Loucy (cell line): ENCODE measurements around the gene PTPRK.

Experiments
- H2AFZ ChIP-seq: fragments of 200-600 bp; sonication (generic); 2 replicates; pipeline ENCODE4 v1.6.0; 2016; ENCODE audit warnings: antibody characterized with exemption, mild to moderate bottlenecking, low read length, moderate library complexity
- H3F3A ChIP-seq: fragments of 200-600 bp; 2 replicates; pipeline ENCODE4 v1.6.0; 2016; ENCODE audit warnings: antibody characterized with exemption, low read depth, mild to moderate bottlenecking
- H3K27me3 ChIP-seq: fragments of 200-600 bp; sonication (generic); 2 replicates; pipeline ENCODE4 v1.6.1; 2014; ENCODE audit warnings: low read length, mild to moderate bottlenecking; ENCODE audit not compliant: insufficient read depth, poor library complexity, severe bottlenecking
- H3K36me3 ChIP-seq: fragments of 200-600 bp; sonication (generic); 2 replicates; pipeline ENCODE4 v1.6.1; 2016; ENCODE audit warnings: low read length; ENCODE audit not compliant: insufficient read depth
- H3K4me1 ChIP-seq: fragments of 200-600 bp; sonication (generic); 2 replicates; pipeline ENCODE4 v1.5.1; 2014; ENCODE audit warnings: low read length, mild to moderate bottlenecking; ENCODE audit not compliant: insufficient read depth, poor library complexity, severe bottlenecking
- H3K4me2 ChIP-seq: fragments of 200-600 bp; sonication (generic); 2 replicates; pipeline ENCODE4 v1.6.0; 2014; ENCODE audit warnings: antibody characterized with exemption, low read length, low read depth, mild to moderate bottlenecking; ENCODE audit not compliant: poor library complexity, severe bottlenecking
- H3K4me3 ChIP-seq: fragments of 200-600 bp; sonication (generic); 2 replicates; pipeline ENCODE4 v1.5.1; 2014; ENCODE audit warnings: low read length, mild to moderate bottlenecking, mixed read lengths; ENCODE audit not compliant: poor library complexity, severe bottlenecking
- H3K79me2 ChIP-seq: fragments of 200-600 bp; sonication (generic); 2 replicates; pipeline ENCODE4 v1.6.1; 2014; ENCODE audit warnings: low read length; ENCODE audit not compliant: insufficient read depth
- H3K9ac ChIP-seq: fragments of 200-600 bp; sonication (generic); 2 replicates; pipeline ENCODE4 v1.6.0; 2014; ENCODE audit warnings: mild to moderate bottlenecking, low read depth, low read length, moderate library complexity; ENCODE audit not compliant: poor library complexity, severe bottlenecking
- H3K9me2 ChIP-seq: fragments of 200-600 bp; sonication (generic); replicated peaks from 2 replicates; pipeline ENCODE4 v1.6.1; 2016; ENCODE audit warnings: low read depth, low read length, mixed read lengths
- H3K9me3 ChIP-seq: fragments of 200-600 bp; sonication (generic); 2 replicates; pipeline ENCODE4 v1.6.1; 2014; ENCODE audit warnings: mild to moderate bottlenecking, antibody characterized with exemption, low read length, low read depth; ENCODE audit not compliant: insufficient read depth
- H4K20me1 ChIP-seq: fragments of 200-600 bp; sonication (generic); 2 replicates; pipeline ENCODE4 v1.6.0; 2014; ENCODE audit warnings: antibody characterized with exemption, low read length, mild to moderate bottlenecking; ENCODE audit not compliant: insufficient read depth, poor library complexity, severe bottlenecking
- CTCF ChIP-seq: fragments of 200-600 bp; sonication (generic); conservative IDR thresholded peaks from 2 replicates; pipeline ENCODE4 v1.5.1; 2014; ENCODE audit warnings: mild to moderate bottlenecking, antibody characterized with exemption, low read length
- EZH2phosphoT487 ChIP-seq: fragments of 200-600 bp; IDR thresholded peaks from 2 replicates; pipeline ENCODE4 v1.6.1; 2018; ENCODE audit warnings: antibody characterized with exemption, mild to moderate bottlenecking, moderate library complexity, borderline replicate concordance

Gene PTPRK

GRCh38 chr6:128532827-128533226 is 12.4 kb upstream of the PTPRK start:
- H4K20me1 ChIP-seq, result no peaks in the 10 kb centered on the region
- H2AFZ ChIP-seq, result no peak overlapping the region
- no peak overlapping the region for H3K9ac ChIP-seq
- no peaks in the 10 kb centered on the region for H3K36me3 ChIP-seq
- H3K9me2 ChIP-seq, result no peaks in the 10 kb centered on the region
- no peaks in the 10 kb centered on the region for H3F3A ChIP-seq
- no peak overlapping the region for H3K4me3 ChIP-seq
- H3K4me2 ChIP-seq, result no peak overlapping the region
- no peaks in the 10 kb centered on the region for H3K9me3 ChIP-seq
- H3K4me1 ChIP-seq, result peaks cover 10% of the 10 kb centered on the region
- TF ChIP-seq CTCF (no peak), EZH2phosphoT487 (no peak)
- H3K79me2 ChIP-seq, result no peaks in the 10 kb centered on the region
- no peaks in the 10 kb centered on the region for H3K27me3 ChIP-seq

GRCh38 chr6:128532136-128532535 is 11.7 kb upstream of the PTPRK start:
- no peaks in the 10 kb centered on the region for H3K79me2 ChIP-seq
- no peaks in the 10 kb centered on the region for H4K20me1 ChIP-seq
- H2AFZ ChIP-seq, result no peak overlapping the region
- H3K4me1 ChIP-seq, result peaks cover 7% of the 10 kb centered on the region
- no peaks in the 10 kb centered on the region for H3K9me3 ChIP-seq
- no peak for TF ChIP-seq CTCF
- no peak for TF ChIP-seq EZH2phosphoT487
- no peaks in the 10 kb centered on the region for H3K9me2 ChIP-seq
- H3K9ac ChIP-seq, result no peak overlapping the region
- no peaks in the 10 kb centered on the region for H3K36me3 ChIP-seq
- no peaks in the 10 kb centered on the region for H3F3A ChIP-seq
- no peak overlapping the region for H3K4me3 ChIP-seq
- H3K4me2 ChIP-seq, result no peak overlapping the region
- no peaks in the 10 kb centered on the region for H3K27me3 ChIP-seq

GRCh38 chr6:128531696-128532095 is 11.3 kb upstream of the PTPRK start:
- Histone ChIP-seq H3K36me3 (no peaks in the 10 kb centered on the region), H4K20me1 (no peaks in the 10 kb centered on the region), H3F3A (no peaks in the 10 kb centered on the region), H3K79me2 (no peaks in the 10 kb centered on the region), H3K9ac (no peak overlapping the region), H3K4me2 (no peak overlapping the region), H3K4me1 (peaks cover 7% of the 10 kb centered on the region), H3K9me3 (no peaks in the 10 kb centered on the region), H2AFZ (no peak overlapping the region), H3K9me2 (no peaks in the 10 kb centered on the region), H3K27me3 (no peaks in the 10 kb centered on the region), H3K4me3 (no peak overlapping the region)
- TF ChIP-seq CTCF (no peak), EZH2phosphoT487 (no peak)
